A549 (cell line): Measurements from ENCODE around the gene KRTAP5-2.

Experiments
- BHLHE40 ChIP-seq: IDR thresholded peaks from 2 replicates; pipeline ENCODE4 v1.6.1; 2012; ENCODE audit warnings: low read depth, low read length, inconsistent platforms
- CBX8 ChIP-seq: fragments of 200-600 bp; sonication (generic); IDR thresholded peaks from 2 replicates; pipeline ENCODE4 v1.6.1; 2016
- CEBPB ChIP-seq, 2 experiments: fragments of >200 bp in 1 of 2; sonication (Bioruptor Twin) in 1 of 2; formaldehyde crosslinking in 1 of 2; IDR thresholded peaks; 2 replicates each; pipeline ENCODE4 v1.6.1; 2012 to 2016
- EP300 ChIP-seq, 2 experiments: fragments of >200 bp; sonication (Bioruptor Twin); formaldehyde crosslinking; IDR thresholded peaks; 2 replicates in 1 of 2; 3 replicates in 1 of 2; pipeline ENCODE4 v1.6.1; 2016 to 2017
- HDAC2 ChIP-seq: fragments of 200-600 bp; sonication (generic); IDR thresholded peaks from 2 replicates; pipeline ENCODE4 v1.6.1; 2016
- HOXB5 ChIP-seq: fragments of 250-450 bp; sonication (Bioruptor Pico); IDR thresholded peaks from 2 replicates; pipeline ENCODE4 v1.5.0; 2020; ENCODE audit warnings: mild to moderate bottlenecking, moderate library complexity
- RAD21 ChIP-seq, 2 experiments: fragments of >200 bp in 1 of 2; sonication (Bioruptor Twin) in 1 of 2; formaldehyde crosslinking in 1 of 2; IDR thresholded peaks in 1 of 2; conservative IDR thresholded peaks in 1 of 2; 2 replicates in 1 of 2; 3 replicates in 1 of 2; pipeline ENCODE4 v1.6.1; 2012 to 2018; ENCODE audit warnings: inconsistent platforms in 1 of 2
- RNF2 ChIP-seq: fragments of 200-600 bp; sonication (generic); IDR thresholded peaks from 2 replicates; pipeline ENCODE4 v1.6.1; 2016; ENCODE audit warnings: low read depth, mild to moderate bottlenecking, antibody characterized with exemption, moderate library complexity, borderline replicate concordance
- TF ChIP-seq, protein P1 (sequence below): fragments of >200 bp; sonication (Bioruptor Twin); formaldehyde crosslinking; IDR thresholded peaks from 3 replicates; pipeline ENCODE4 v1.5.1; 2016

DNA sequence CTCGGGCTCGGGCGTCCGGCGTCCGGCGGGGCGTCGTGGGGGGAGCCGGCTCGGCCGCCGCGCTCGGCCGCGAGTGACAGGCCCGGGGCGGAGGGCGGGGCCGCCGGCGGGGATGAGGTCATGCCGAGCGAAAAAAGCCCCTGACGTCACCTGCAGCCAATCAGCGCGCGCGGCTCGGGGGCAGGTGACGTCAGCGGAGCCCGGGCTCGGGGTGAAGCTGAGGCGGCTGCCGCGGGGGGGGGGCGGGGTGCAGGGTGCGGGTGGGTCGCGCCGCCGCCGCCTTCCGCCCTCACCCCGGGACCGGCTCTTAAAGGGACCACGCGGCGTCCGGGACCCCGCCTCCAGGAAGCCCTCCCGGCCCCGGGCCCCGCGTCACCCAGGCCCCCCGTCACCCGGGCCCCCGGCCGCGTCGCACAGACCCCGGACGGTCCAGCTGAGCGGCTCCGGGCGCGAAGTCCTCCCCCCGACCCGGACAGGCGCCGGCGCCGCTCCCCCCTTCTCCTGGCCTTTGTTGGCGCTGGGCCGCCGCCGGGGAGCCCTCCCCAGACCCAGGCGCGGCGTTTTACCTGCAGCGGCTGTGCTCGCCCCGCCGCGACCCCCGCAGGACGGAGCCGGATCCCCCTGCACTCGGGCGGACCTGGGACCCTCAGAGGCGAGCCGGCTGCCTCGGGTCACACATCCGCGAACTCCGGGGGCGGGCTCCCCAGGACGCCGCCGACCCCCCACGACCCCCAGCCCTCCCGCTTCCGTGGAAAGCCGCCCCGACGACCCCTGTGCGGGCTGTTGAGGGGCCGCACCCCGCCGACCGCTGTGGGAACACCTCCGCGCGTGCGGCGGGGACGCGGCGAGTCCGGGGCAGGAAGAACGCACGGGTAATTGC, 25.7 kb downstream of the KRTAP5-2 start, which contains the start of gene DUSP8:
- TF ChIP-seq, protein P1, sequence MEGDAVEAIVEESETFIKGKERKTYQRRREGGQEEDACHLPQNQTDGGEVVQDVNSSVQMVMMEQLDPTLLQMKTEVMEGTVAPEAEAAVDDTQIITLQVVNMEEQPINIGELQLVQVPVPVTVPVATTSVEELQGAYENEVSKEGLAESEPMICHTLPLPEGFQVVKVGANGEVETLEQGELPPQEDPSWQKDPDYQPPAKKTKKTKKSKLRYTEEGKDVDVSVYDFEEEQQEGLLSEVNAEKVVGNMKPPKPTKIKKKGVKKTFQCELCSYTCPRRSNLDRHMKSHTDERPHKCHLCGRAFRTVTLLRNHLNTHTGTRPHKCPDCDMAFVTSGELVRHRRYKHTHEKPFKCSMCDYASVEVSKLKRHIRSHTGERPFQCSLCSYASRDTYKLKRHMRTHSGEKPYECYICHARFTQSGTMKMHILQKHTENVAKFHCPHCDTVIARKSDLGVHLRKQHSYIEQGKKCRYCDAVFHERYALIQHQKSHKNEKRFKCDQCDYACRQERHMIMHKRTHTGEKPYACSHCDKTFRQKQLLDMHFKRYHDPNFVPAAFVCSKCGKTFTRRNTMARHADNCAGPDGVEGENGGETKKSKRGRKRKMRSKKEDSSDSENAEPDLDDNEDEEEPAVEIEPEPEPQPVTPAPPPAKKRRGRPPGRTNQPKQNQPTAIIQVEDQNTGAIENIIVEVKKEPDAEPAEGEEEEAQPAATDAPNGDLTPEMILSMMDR: no peak
- TF ChIP-seq HOXB5 (CRISPR knock-in tag) (no peak), BHLHE40 (no peak), HDAC2 (no peak), CEBPB (IDR thresholded peaks at IDR 0.05) (no peak), CBX8 (no peak), EP300 (IDR thresholded peaks at IDR 0.05) (peak in 1 of 2 experiments; percentile 23; a peak in 1 of 5 replicates), RAD21 (conservative IDR thresholded peaks at IDR 0.05 in 1 of 2, IDR thresholded peaks at IDR 0.05 in 1 of 2) (no peak), RNF2 (no peak)
